ENCODE results near the gene ARID2. TPM values are rescaled to one million over a fixed set of nuclear protein-coding genes. Genes with fewer than 3 reads are reported as not detected.

ARID2 gene
- total and polyA plus RNA-seq, 9 of the 15 experiments (the other 6 are each of a cell fraction or from before 2014, with no cell fraction given) = 13.4 to 41.6 (median 29.4) TPM

DNA sequence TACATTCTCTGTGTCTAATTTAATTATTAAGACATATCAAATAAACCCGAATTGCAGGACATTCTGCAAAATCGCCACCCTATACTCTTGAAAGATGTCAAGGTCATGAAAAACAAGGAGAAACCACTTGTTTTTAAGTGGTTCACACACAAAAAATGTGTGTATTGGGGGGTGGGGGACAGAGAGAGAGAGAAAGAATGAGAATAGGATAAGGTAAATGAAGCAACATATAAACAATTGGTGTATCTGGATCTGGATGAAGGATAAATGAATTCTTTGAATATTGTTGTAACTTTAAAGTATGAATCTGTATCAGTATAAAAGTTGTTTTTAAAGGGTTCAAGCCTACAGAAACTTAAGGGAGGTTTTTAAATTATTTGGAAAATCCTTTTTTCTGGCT, 72.1 kb downstream of the ARID2 start:
- WGBS (ENCODE audit: insufficient coverage, low coverage, missing lambda C conversion rate) = 87% methylated on average over 2 of the region's 2 CpGs
- Histone ChIP-seq H3K9me3 (replicated peaks; ENCODE audit: control insufficient read depth, insufficient read depth, low read depth, low read length) (no peaks in the 10 kb centered on the region), H3K4me2 (ENCODE audit: insufficient read depth, low read length) (no peak overlapping the region), H3K27me3 (ENCODE audit: control insufficient read depth in 2 of 2, insufficient read depth in 2 of 2, low read length in 2 of 2) (no peaks in the 10 kb centered on the region), H3K36me3 (ENCODE audit: control insufficient read depth, insufficient read depth, low read length) (peaks cover 5% of the 10 kb centered on the region; the same call in 1 of the 3 replicates), H3K9ac (ENCODE audit: insufficient read depth in 1 of 2, low read depth in 2 of 2, low read length in 2 of 2) (no peak overlapping the region), H4K20me1 (replicated peaks; ENCODE audit: control insufficient read depth, insufficient read depth, low read length) (no peaks in the 10 kb centered on the region), H3K79me2 (ENCODE audit: control insufficient read depth, insufficient read depth, low read length) (peaks cover 40% of the 10 kb centered on the region), H3K9me1 (ENCODE audit: control insufficient read depth, insufficient read depth, low read length) (no peaks in the 10 kb centered on the region), H3K4me1 (replicated peaks in 1 of 2; ENCODE audit: control insufficient read depth in 2 of 2, insufficient read depth in 2 of 2, low read length in 2 of 2) (no peaks in the 10 kb centered on the region), H3K27ac (ENCODE audit: extremely low read depth, low read depth, low read length) (no peak overlapping the region), H3K4me3 (no peak overlapping the region), H2AFZ (ENCODE audit: low read depth, low read length) (no peak overlapping the region)
- no peak for DNase-seq (ENCODE audit: extremely low read depth in 1 of 4, low spot score in 3 of 4)
- intact Hi-C loops (cut with micrococcal nuclease) (no loop called here), in situ Hi-C loops (cut with MboI) (no loop called here)
- CTCF ChIA-PET (ENCODE audit: low intra/inter-chr PET ratio) = no interaction called here
- POLR2A ChIA-PET = no interaction called here
- ATAC-seq = no peak
- FAIRE-seq = no peak
- BruUV-seq (replicated peaks) = no TSS peak
- TF ChIP-seq ARNT (IDR thresholded peaks at IDR 0.05) (no peak), MEIS2 (IDR thresholded peaks at IDR 0.05; ENCODE audit: partially characterized antibody) (no peak), CCNT2 (IDR thresholded peaks at IDR 0.05; ENCODE audit: borderline replicate concordance, extremely low read depth, insufficient read length, low read depth, low read length) (no peak), ZNF408 (CRISPR knock-in tag; IDR thresholded peaks at IDR 0.05; ENCODE audit: low read depth) (no peak), C11orf30 (IDR thresholded peaks at IDR 0.05; ENCODE audit: low read depth) (no peak), KAT8 (IDR thresholded peaks at IDR 0.05; ENCODE audit: low read depth) (no peak)
- TF ChIP-seq, protein P1, sequence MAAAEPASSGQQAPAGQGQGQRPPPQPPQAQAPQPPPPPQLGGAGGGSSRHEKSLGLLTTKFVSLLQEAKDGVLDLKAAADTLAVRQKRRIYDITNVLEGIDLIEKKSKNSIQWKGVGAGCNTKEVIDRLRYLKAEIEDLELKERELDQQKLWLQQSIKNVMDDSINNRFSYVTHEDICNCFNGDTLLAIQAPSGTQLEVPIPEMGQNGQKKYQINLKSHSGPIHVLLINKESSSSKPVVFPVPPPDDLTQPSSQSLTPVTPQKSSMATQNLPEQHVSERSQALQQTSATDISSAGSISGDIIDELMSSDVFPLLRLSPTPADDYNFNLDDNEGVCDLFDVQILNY (CRISPR knock-in tag; IDR thresholded peaks at IDR 0.05) = no peak
- TF ChIP-seq, protein P2, sequence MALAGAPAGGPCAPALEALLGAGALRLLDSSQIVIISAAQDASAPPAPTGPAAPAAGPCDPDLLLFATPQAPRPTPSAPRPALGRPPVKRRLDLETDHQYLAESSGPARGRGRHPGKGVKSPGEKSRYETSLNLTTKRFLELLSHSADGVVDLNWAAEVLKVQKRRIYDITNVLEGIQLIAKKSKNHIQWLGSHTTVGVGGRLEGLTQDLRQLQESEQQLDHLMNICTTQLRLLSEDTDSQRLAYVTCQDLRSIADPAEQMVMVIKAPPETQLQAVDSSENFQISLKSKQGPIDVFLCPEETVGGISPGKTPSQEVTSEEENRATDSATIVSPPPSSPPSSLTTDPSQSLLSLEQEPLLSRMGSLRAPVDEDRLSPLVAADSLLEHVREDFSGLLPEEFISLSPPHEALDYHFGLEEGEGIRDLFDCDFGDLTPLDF (CRISPR knock-in tag; IDR thresholded peaks at IDR 0.05) = no peak
- TF ChIP-seq, protein P3, sequence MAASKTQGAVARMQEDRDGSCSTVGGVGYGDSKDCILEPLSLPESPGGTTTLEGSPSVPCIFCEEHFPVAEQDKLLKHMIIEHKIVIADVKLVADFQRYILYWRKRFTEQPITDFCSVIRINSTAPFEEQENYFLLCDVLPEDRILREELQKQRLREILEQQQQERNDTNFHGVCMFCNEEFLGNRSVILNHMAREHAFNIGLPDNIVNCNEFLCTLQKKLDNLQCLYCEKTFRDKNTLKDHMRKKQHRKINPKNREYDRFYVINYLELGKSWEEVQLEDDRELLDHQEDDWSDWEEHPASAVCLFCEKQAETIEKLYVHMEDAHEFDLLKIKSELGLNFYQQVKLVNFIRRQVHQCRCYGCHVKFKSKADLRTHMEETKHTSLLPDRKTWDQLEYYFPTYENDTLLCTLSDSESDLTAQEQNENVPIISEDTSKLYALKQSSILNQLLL (CRISPR knock-in tag; IDR thresholded peaks at IDR 0.05; ENCODE audit: borderline replicate concordance) = no peak
- TF ChIP-seq, protein P4, sequence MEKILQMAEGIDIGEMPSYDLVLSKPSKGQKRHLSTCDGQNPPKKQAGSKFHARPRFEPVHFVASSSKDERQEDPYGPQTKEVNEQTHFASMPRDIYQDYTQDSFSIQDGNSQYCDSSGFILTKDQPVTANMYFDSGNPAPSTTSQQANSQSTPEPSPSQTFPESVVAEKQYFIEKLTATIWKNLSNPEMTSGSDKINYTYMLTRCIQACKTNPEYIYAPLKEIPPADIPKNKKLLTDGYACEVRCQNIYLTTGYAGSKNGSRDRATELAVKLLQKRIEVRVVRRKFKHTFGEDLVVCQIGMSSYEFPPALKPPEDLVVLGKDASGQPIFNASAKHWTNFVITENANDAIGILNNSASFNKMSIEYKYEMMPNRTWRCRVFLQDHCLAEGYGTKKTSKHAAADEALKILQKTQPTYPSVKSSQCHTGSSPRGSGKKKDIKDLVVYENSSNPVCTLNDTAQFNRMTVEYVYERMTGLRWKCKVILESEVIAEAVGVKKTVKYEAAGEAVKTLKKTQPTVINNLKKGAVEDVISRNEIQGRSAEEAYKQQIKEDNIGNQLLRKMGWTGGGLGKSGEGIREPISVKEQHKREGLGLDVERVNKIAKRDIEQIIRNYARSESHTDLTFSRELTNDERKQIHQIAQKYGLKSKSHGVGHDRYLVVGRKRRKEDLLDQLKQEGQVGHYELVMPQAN (IDR thresholded peaks at IDR 0.05; ENCODE audit: borderline replicate concordance) = no peak
